SK-N-SH treated with all-trans-retinoic acid at 6 μM for 48 hours (cell line): ENCODE measurements around the gene P2RY6.

ENCODE experiments used
- ATAC-seq: fragments of 200-7000 bp; cut with Tn5 transposase; 3 replicates; pipeline ENCODE4 v1.9.1; 2020; ENCODE audit warnings: mild to moderate bottlenecking, moderate library complexity
- ARNTL ChIP-seq: fragments of 450-650 bp; formaldehyde crosslinking; IDR thresholded peaks from 2 replicates; pipeline ENCODE4 v1.5.0; 2020; ENCODE audit warnings: low read depth, mild to moderate bottlenecking, moderate library complexity, borderline replicate concordance
- CREB5 ChIP-seq: fragments of 250-450 bp; sonication (Bioruptor Pico); IDR thresholded peaks from 2 replicates; pipeline ENCODE4 v1.5.1; 2020; ENCODE audit warnings: low read depth, mild to moderate bottlenecking, moderate library complexity
- CSDC2 ChIP-seq: fragments of 250-450 bp; sonication (Bioruptor Pico); IDR thresholded peaks from 2 replicates; pipeline ENCODE4 v1.5.0; 2020; ENCODE audit warnings: mild to moderate bottlenecking, moderate library complexity
- CSRNP3 ChIP-seq: fragments of 250-450 bp; sonication (Bioruptor Pico); IDR thresholded peaks from 2 replicates; pipeline ENCODE4 v1.5.1; 2021; ENCODE audit warnings: mild to moderate bottlenecking, moderate library complexity
- ESRRG ChIP-seq: fragments of 250-450 bp; sonication (Bioruptor Pico); IDR thresholded peaks from 2 replicates; pipeline ENCODE4 v1.6.1; 2021; ENCODE audit warnings: mild to moderate bottlenecking
- ISL1 ChIP-seq: fragments of 250-450 bp; sonication (Bioruptor Pico); IDR thresholded peaks from 2 replicates; pipeline ENCODE4 v2.1.2; 2022; ENCODE audit warnings: mild to moderate bottlenecking, moderate library complexity
- OSR1 ChIP-seq: fragments of 250-450 bp; sonication (Bioruptor Pico); IDR thresholded peaks from 2 replicates; pipeline ENCODE4 v1.8.0; 2022; ENCODE audit warnings: moderate library complexity, mild to moderate bottlenecking, inconsistent platforms
- POU6F1 ChIP-seq: fragments of 250-450 bp; sonication (Bioruptor Pico); IDR thresholded peaks from 2 replicates; pipeline ENCODE4 v1.8.0; 2021; ENCODE audit warnings: low read depth, mild to moderate bottlenecking, moderate library complexity, borderline replicate concordance
- PPARA ChIP-seq: fragments of 250-450 bp; sonication (Bioruptor Pico); IDR thresholded peaks from 2 replicates; pipeline ENCODE4 v1.5.0; 2020; ENCODE audit warnings: mild to moderate bottlenecking, borderline replicate concordance
- RARB ChIP-seq: fragments of 250-450 bp; sonication (Bioruptor Pico); IDR thresholded peaks from 2 replicates; pipeline ENCODE4 v1.8.0; 2021; ENCODE audit warnings: mild to moderate bottlenecking, moderate library complexity
- SNAI2 ChIP-seq: fragments of 250-450 bp; sonication (Bioruptor Pico); IDR thresholded peaks from 2 replicates; pipeline ENCODE4 v1.5.0; 2020; ENCODE audit warnings: mild to moderate bottlenecking, moderate library complexity
- TCF4 ChIP-seq: fragments of 250-450 bp; sonication (Bioruptor Pico); IDR thresholded peaks from 2 replicates; pipeline ENCODE4 v1.8.0; 2021; ENCODE audit warnings: mild to moderate bottlenecking, moderate library complexity, borderline replicate concordance
- TOX ChIP-seq: fragments of 250-450 bp; sonication (Bioruptor Pico); IDR thresholded peaks from 2 replicates; pipeline ENCODE4 v1.8.0; 2021; ENCODE audit warnings: mild to moderate bottlenecking, moderate library complexity, borderline replicate concordance
- ZC3H10 ChIP-seq: fragments of 250-450 bp; sonication (Bioruptor Pico); IDR thresholded peaks from 2 replicates; pipeline ENCODE4 v1.5.1; 2021; ENCODE audit warnings: mild to moderate bottlenecking, moderate library complexity
- ZFP30 ChIP-seq: fragments of 450-650 bp; formaldehyde crosslinking; IDR thresholded peaks from 2 replicates; pipeline ENCODE4 v1.5.0; 2022; ENCODE audit warnings: mild to moderate bottlenecking, moderate library complexity
- ZNF565 ChIP-seq: fragments of 450-650 bp; formaldehyde crosslinking; conservative IDR thresholded peaks from 2 replicates; pipeline ENCODE4 v1.5.0; 2020; ENCODE audit warnings: low read depth, mild to moderate bottlenecking, moderate library complexity
- ZNF70 ChIP-seq: fragments of 450-650 bp; formaldehyde crosslinking; IDR thresholded peaks from 2 replicates; pipeline ENCODE4 v1.5.0; 2020; ENCODE audit warnings: mild to moderate bottlenecking, moderate library complexity
- ZNF8 ChIP-seq: fragments of 450-650 bp; formaldehyde crosslinking; IDR thresholded peaks from 2 replicates; pipeline ENCODE4 v1.5.0; 2020; ENCODE audit warnings: mild to moderate bottlenecking, moderate library complexity

P2RY6 gene

GRCh38 chr11:73310076-73310475, 37.9 kb downstream of the P2RY6 start:
- no peak for ATAC-seq
- TF ChIP-seq ZNF70 (CRISPR knock-in tag) (no peak), TCF4 (no peak), ZNF8 (no peak), CSDC2 (CRISPR knock-in tag) (no peak), ESRRG (CRISPR knock-in tag) (no peak), POU6F1 (CRISPR knock-in tag) (no peak), CREB5 (CRISPR knock-in tag) (no peak), SNAI2 (no peak), CSRNP3 (CRISPR knock-in tag) (no peak), TOX (CRISPR knock-in tag) (no peak), ARNTL (no peak), ZFP30 (CRISPR knock-in tag) (no peak), OSR1 (CRISPR knock-in tag) (no peak), RARB (CRISPR knock-in tag) (no peak), ZNF565 (CRISPR knock-in tag) (no peak), ZC3H10 (CRISPR knock-in tag) (no peak), PPARA (CRISPR knock-in tag) (no peak)

- no peak for ATAC-seq
- TF ChIP-seq POU6F1 (CRISPR knock-in tag) (no peak), ZNF565 (CRISPR knock-in tag) (no peak), ZFP30 (CRISPR knock-in tag) (no peak), ISL1 (no peak), PPARA (CRISPR knock-in tag) (no peak), CREB5 (CRISPR knock-in tag) (no peak), SNAI2 (no peak)
These were observed 38.7 kb downstream of the P2RY6 start for GRCh38 chr11:73310661-73311393.

GRCh38 chr11:73311394-73311869, 39.3 kb downstream of the P2RY6 start:
- TF ChIP-seq TCF4 (no peak), POU6F1 (CRISPR knock-in tag) (no peak), CREB5 (CRISPR knock-in tag) (no peak), ZFP30 (CRISPR knock-in tag) (no peak), ZNF70 (CRISPR knock-in tag) (no peak), TOX (CRISPR knock-in tag) (no peak)
- ATAC-seq, result no peak
